C4-2B (cell line): Measurements from ENCODE around the gene ACBD4.

Experiments used
- ZFX ChIP-seq: fragments of 450-650 bp; IDR thresholded peaks from 2 replicates; pipeline ENCODE4 v1.6.1; 2017
- TF ChIP-seq, protein P1 (sequence below): fragments of 450-650 bp; conservative IDR thresholded peaks from 2 replicates; pipeline ENCODE4 v1.5.1; 2017; ENCODE audit warnings: mild to moderate bottlenecking

GRCh38 chr17:45132572-45133463, 2.7 kb upstream of the ACBD4 start:
- TF ChIP-seq, protein P1, sequence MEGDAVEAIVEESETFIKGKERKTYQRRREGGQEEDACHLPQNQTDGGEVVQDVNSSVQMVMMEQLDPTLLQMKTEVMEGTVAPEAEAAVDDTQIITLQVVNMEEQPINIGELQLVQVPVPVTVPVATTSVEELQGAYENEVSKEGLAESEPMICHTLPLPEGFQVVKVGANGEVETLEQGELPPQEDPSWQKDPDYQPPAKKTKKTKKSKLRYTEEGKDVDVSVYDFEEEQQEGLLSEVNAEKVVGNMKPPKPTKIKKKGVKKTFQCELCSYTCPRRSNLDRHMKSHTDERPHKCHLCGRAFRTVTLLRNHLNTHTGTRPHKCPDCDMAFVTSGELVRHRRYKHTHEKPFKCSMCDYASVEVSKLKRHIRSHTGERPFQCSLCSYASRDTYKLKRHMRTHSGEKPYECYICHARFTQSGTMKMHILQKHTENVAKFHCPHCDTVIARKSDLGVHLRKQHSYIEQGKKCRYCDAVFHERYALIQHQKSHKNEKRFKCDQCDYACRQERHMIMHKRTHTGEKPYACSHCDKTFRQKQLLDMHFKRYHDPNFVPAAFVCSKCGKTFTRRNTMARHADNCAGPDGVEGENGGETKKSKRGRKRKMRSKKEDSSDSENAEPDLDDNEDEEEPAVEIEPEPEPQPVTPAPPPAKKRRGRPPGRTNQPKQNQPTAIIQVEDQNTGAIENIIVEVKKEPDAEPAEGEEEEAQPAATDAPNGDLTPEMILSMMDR = peak; percentile 87
- TF ChIP-seq ZFX = 0 out of 2 replicates have a peak, but pooled peaks have one; percentile 1
